Epidermal melanocyte (primary cell): ENCODE data around the gene OR3A3.

ENCODE experiments used
- DNase-seq: peaks from one replicate; pipeline ENCODE4 v3.0.0; 2011; ENCODE audit warnings: low spot score; ENCODE audit not compliant: insufficient read length

OR3A3 gene

DNA sequence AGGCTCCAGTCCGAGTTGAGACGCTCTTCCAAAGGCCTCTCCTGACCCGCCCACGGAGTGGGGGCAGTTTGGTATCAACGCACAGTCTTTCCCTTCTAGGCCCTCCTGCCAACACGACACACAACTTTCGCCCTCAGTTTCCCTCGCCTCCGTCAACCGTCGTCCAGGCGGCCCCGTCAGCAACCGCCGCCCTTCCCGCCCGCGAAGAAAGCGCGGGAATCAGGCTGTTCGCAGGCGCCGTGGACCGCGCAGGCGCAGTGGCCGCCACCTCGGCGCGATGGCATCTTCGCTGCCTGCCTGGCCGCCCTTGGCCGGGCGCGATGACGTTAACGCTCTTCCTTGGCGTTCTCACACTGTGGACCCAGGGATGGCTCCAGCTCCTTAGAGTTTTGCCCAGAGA is 60.4 kb downstream of the OR3A3 start, which contains the start of gene SPATA22:
TSS of gene SPATA22 (minus strand) at position 221 of the 400 bp plus-strand sequence. CDS start 2,494 bp downstream, outside the sequence.
- DNase-seq = no peak

DNA sequence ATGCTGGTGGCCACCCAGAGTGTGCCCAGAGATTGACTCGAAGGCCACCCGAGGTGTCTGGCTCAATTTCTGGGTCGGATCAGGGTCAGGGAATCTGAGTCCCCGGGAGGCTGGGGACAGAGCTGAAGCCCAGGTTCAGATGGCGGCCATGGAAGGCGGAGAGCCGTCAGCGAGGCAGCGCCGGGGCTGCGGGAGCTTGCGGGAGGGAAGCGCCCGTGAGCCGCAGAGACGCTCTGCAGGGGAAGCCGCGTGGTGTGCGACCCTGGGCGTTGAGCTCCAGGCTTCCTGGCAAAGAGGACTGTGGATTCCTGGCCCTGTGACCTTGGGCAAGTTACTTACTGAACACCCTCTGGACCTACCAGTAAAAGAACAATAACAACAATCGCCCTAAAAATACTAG is 61.0 kb downstream of the OR3A3 start:
- DNase-seq = no peak
